Fibroblast of lung (primary cell): ENCODE results near the gene ERI3. TPM values are rescaled to one million over a fixed set of nuclear protein-coding genes. Genes with fewer than 3 reads are reported as not detected.
A peak's percentile ranks its signal among the peaks of the same experiment; 100 is the strongest.

Experiments used
- DNase-seq, 2 donors: peaks; one replicate each; pipeline versions ENCODE4 v3.0.0 to v3.0.0-alpha.2; 2010; ENCODE audit warnings: low read depth in 2 of 2
- H2AFZ ChIP-seq: 2 replicates; pipeline ENCODE4 v1.5.1; 2012; ENCODE audit warnings: low read length, control low read depth, inconsistent platforms
- H3K27ac ChIP-seq: 2 replicates; pipeline ENCODE4 v1.5.1; 2011; ENCODE audit warnings: low read length, control low read depth; ENCODE audit not compliant: insufficient read depth
- H3K27me3 ChIP-seq: 2 replicates; pipeline ENCODE4 v1.5.1; 2011; ENCODE audit warnings: mild to moderate bottlenecking, low read length; ENCODE audit not compliant: control insufficient read depth, insufficient read depth
- H3K36me3 ChIP-seq: 2 replicates; pipeline ENCODE4 v1.5.1; 2011; ENCODE audit warnings: low read length; ENCODE audit not compliant: control insufficient read depth, insufficient read depth
- H3K4me1 ChIP-seq: 2 replicates; pipeline ENCODE4 v1.5.1; 2011; ENCODE audit warnings: low read length; ENCODE audit not compliant: control insufficient read depth, insufficient read depth; ENCODE audit errors: extremely low read depth
- H3K4me2 ChIP-seq: 2 replicates; pipeline ENCODE4 v1.5.1; 2011; ENCODE audit warnings: low read length, control low read depth; ENCODE audit not compliant: insufficient read depth; ENCODE audit errors: extremely low read depth
- H3K4me3 ChIP-seq, 4 experiments: fragments of 200-600 bp in 1 of 4; sonication (generic) in 1 of 4; replicated peaks in 1 of 4; 2 replicates each; pipeline ENCODE4 v1.5.1; 2011 to 2016; ENCODE audit warnings: low read length in 4 of 4, low read depth in 3 of 4, mild to moderate bottlenecking in 3 of 4, control low read depth in 2 of 4, inconsistent platforms in 1 of 4, mixed read lengths in 1 of 4; ENCODE audit not compliant: insufficient read depth in 1 of 4; ENCODE audit errors: control extremely low read depth in 1 of 4
- H3K79me2 ChIP-seq: 2 replicates; pipeline ENCODE4 v1.5.1; 2012; ENCODE audit warnings: mild to moderate bottlenecking, low read length, inconsistent platforms; ENCODE audit not compliant: control insufficient read depth, insufficient read depth
- H3K9ac ChIP-seq: 2 replicates; pipeline ENCODE4 v1.5.1; 2011; ENCODE audit warnings: mild to moderate bottlenecking, low read length, control low read depth; ENCODE audit not compliant: insufficient read depth
- H3K9me3 ChIP-seq: 2 replicates; pipeline ENCODE4 v1.5.1; 2012; ENCODE audit warnings: low read depth, low read length; ENCODE audit not compliant: control insufficient read depth, insufficient read depth
- H4K20me1 ChIP-seq: 2 replicates; pipeline ENCODE4 v1.5.1; 2011; ENCODE audit warnings: low read length; ENCODE audit not compliant: control insufficient read depth, insufficient read depth; ENCODE audit errors: extremely low read depth
- CTCF ChIP-seq, 2 donors: IDR thresholded peaks in 1 of 2; conservative IDR thresholded peaks in 1 of 2; 1 replicate in 1 of 2; 2 replicates in 1 of 2; pipeline ENCODE4 v1.5.1; 2011 to 2012; ENCODE audit warnings: low read length in 2 of 2, control low read depth in 1 of 2, inconsistent platforms in 1 of 2, low read depth in 1 of 2, mild to moderate bottlenecking in 1 of 2
- EZH2 ChIP-seq: IDR thresholded peaks from 2 replicates; pipeline ENCODE4 v1.5.1; 2012; ENCODE audit warnings: low read length, control low read depth, mild to moderate bottlenecking; ENCODE audit errors: missing control alignments
- polyA plus RNA-seq, 2 donors: library from polyadenylated mRNA; depleted of rRNA in 1 of 2; stranded (reverse) in 1 of 2; unstranded in 1 of 2; fragments of >200 nt; gene quantifications; 2 replicates each; pipeline ENCODE4 v1.2.1, GENCODE V29; 2011 to 2012; ENCODE audit warnings: missing spikeins in 1 of 2
- total RNA-seq: library from RNA; depleted of rRNA; stranded (reverse); fragments of >200 nt; gene quantifications from 2 replicates; pipeline ENCODE4 v1.2.1, GENCODE V29; 2014

Gene ERI3
- total and polyA plus RNA-seq, 2 donors (not counting 1 experiment from before 2014, with no cell fraction given): 43.4 to 44.9 TPM

DNA sequence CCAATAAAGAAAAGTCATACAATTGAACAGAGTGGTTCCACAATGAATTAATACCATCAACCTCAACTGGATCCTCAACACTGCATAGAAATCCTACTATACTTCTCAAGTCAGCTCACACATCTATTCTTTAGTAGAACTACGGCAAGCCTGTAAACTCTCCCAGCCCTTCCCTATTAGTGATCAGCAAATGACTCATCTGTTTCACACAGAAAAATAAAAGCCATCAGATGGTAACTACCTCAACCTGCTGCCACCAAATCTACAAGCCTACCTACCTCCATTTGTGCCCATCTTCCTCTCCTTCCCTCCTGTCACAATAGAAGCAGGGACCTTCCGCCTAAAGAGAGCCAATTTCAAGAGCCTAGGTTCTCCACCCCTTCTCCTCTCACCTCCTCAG lies 78.2 kb downstream of the ERI3 start:
- H3K9me3 ChIP-seq: no peaks in the 10 kb centered on the region
- H3K9ac ChIP-seq: no peak overlapping the region
- no peaks in the 10 kb centered on the region for H3K4me1 ChIP-seq
- H2AFZ ChIP-seq: no peak overlapping the region
- H4K20me1 ChIP-seq: no peaks in the 10 kb centered on the region
- no peak overlapping the region for H3K4me3 ChIP-seq
- no peaks in the 10 kb centered on the region for H3K36me3 ChIP-seq
- TF ChIP-seq CTCF (conservative IDR thresholded peaks at IDR 0.05 in 1 of 2, IDR thresholded peaks at IDR 0.05 in 1 of 2; ENCODE audit: low read depth in 1 of 2, low read length in 2 of 2): no peak
- TF ChIP-seq EZH2: no peak
- DNase-seq: peak in 1 of 2 donors; percentile 14
- no peak overlapping the region for H3K4me2 ChIP-seq
- no peak overlapping the region for H3K27ac ChIP-seq
- H3K79me2 ChIP-seq: no peaks in the 10 kb centered on the region
- H3K27me3 ChIP-seq: no peaks in the 10 kb centered on the region

DNA sequence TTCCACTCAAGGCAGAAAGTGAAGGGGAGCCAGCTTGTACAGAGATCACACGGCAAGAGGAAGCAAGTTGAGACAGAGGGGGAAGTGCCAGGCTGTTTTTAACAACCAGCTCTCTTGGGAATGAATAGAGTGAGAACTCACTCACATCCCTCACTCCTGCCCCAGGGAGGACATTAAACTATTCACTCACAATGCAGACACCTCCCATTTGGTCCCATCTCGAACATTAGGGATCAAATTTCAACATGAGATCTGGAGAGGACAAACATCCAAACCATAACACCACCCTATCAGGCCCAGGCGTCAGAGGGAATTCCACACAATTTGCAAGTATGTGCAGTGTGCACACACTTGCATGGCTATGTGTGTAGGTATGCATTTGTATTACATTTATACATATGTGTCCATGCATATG lies 79.1 kb downstream of the ERI3 start:
- Histone ChIP-seq H2AFZ (no peak overlapping the region), H3K9ac (no peak overlapping the region), H3K36me3 (no peaks in the 10 kb centered on the region), H3K27ac (no peak overlapping the region), H4K20me1 (no peaks in the 10 kb centered on the region), H3K4me2 (no peak overlapping the region), H3K9me3 (no peaks in the 10 kb centered on the region), H3K27me3 (no peaks in the 10 kb centered on the region), H3K4me3 (no peak overlapping the region), H3K79me2 (no peaks in the 10 kb centered on the region), H3K4me1 (no peaks in the 10 kb centered on the region)
- TF ChIP-seq EZH2: no peak
- no peak for TF ChIP-seq CTCF (conservative IDR thresholded peaks at IDR 0.05 in 1 of 2, IDR thresholded peaks at IDR 0.05 in 1 of 2; ENCODE audit: low read depth in 1 of 2, low read length in 2 of 2)
- DNase-seq: peak; percentile 2 to 8

DNA sequence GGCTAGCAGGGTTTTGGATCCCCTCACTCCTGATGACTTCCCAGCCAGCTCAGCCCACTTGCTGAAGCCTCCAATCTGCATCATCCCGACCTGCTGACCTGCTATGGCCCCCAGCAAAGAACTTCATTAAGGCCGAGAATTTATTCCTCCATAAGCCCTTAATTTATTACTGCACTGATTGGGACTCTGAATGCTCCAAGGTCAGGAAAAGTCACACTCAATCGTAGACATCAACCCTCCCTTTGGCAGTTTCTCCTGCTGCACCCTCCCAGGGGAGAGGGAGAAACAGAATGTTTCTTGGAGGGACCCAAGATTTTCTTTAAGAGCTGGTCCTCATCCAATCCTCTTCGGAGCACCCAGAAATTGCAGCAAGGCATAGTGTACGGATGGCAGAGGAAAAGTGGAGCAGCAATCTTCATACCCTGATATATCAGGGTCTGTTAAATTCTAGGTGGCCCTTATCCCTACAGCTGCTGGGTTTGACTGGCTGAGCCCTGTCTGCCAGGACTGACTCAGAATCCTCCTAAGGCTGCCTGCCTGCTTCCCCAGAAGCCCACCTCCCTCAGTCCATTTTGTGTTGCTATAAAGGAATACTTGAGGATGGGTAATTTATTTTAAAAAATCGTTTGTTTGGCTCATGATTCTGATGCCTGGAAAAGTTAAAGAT lies 79.6 kb downstream of the ERI3 start:
- Histone ChIP-seq H2AFZ (no peak overlapping the region), H3K9ac (no peak overlapping the region), H3K4me3 (no peak overlapping the region), H4K20me1 (no peaks in the 10 kb centered on the region), H3K27me3 (no peaks in the 10 kb centered on the region), H3K4me1 (no peaks in the 10 kb centered on the region), H3K27ac (no peak overlapping the region), H3K4me2 (no peak overlapping the region), H3K36me3 (no peaks in the 10 kb centered on the region), H3K79me2 (no peaks in the 10 kb centered on the region), H3K9me3 (no peaks in the 10 kb centered on the region)
- no peak for DNase-seq
- TF ChIP-seq EZH2: no peak
- no peak for TF ChIP-seq CTCF (conservative IDR thresholded peaks at IDR 0.05 in 1 of 2, IDR thresholded peaks at IDR 0.05 in 1 of 2; ENCODE audit: low read depth in 1 of 2, low read length in 2 of 2)
